Suprapubic skin (tissue), 4 donors: Measurements from ENCODE around the gene SYNE1.

Experiments
- EP300 ChIP-seq: sonication (generic); formaldehyde crosslinking; IDR thresholded peaks from one replicate; pipeline ENCODE4 v1.6.1; 2017; ENCODE audit warnings: antibody characterized with exemption
- POLR2A ChIP-seq, 2 donors: fragments of 450-650 bp; IDR thresholded peaks; one replicate each; pipeline ENCODE4 v1.6.1; 2017; ENCODE audit warnings: antibody characterized with exemption in 2 of 2, mild to moderate bottlenecking in 2 of 2, moderate library complexity in 2 of 2
- POLR2AphosphoS5 ChIP-seq, 3 donors: sonication (generic); formaldehyde crosslinking; IDR thresholded peaks; one replicate each; pipeline ENCODE4 v1.6.1; 2017; ENCODE audit warnings: antibody characterized with exemption in 3 of 3
- TF ChIP-seq, protein P1 (sequence below), 2 donors: fragments of 200-600 bp in 1 of 2; fragments of 450-650 bp in 1 of 2; sonication (generic) in 1 of 2; IDR thresholded peaks; one replicate each; pipeline ENCODE4 v1.5.1; 2016 to 2019; ENCODE audit warnings: antibody characterized with exemption in 2 of 2, mild to moderate bottlenecking in 1 of 2, moderate library complexity in 1 of 2

DNA sequence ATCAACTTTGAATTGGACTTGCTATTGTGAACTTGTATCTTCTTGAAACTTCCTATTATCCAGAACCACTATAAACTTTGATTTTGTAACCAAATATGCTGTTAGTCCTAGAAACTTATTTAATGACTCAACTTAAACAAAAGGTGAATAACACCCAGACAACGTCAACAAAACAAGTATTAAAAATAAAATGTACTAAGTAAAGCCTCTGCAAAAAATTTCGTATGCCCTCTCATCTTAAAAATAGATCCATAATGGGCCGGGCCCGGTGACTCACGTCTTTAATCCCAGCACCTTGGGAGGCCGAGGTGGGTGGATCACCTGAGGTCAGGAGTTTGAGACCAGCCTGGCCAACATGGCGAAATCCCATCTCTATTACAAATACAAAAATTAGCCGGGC, 428.0 kb downstream of the SYNE1 start:
- TF ChIP-seq, protein P1, sequence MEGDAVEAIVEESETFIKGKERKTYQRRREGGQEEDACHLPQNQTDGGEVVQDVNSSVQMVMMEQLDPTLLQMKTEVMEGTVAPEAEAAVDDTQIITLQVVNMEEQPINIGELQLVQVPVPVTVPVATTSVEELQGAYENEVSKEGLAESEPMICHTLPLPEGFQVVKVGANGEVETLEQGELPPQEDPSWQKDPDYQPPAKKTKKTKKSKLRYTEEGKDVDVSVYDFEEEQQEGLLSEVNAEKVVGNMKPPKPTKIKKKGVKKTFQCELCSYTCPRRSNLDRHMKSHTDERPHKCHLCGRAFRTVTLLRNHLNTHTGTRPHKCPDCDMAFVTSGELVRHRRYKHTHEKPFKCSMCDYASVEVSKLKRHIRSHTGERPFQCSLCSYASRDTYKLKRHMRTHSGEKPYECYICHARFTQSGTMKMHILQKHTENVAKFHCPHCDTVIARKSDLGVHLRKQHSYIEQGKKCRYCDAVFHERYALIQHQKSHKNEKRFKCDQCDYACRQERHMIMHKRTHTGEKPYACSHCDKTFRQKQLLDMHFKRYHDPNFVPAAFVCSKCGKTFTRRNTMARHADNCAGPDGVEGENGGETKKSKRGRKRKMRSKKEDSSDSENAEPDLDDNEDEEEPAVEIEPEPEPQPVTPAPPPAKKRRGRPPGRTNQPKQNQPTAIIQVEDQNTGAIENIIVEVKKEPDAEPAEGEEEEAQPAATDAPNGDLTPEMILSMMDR (IDR thresholded peaks at IDR 0.05), result no peak
- TF ChIP-seq POLR2A (IDR thresholded peaks at IDR 0.05) (no peak), EP300 (no peak), POLR2AphosphoS5 (IDR thresholded peaks at IDR 0.05) (no peak)
